AG04450 (cell line): ENCODE results near the gene SLC27A3. TPM values are rescaled to one million over a fixed set of nuclear protein-coding genes. Genes with fewer than 3 reads are reported as not detected.

Experiments used
- CTCF ChIA-PET: fragments of 300-600, 350-600 bp; formaldehyde crosslinking; extraction: SDS; loops from one replicate; lab custom pipeline; 2022; ENCODE audit warnings: antibody characterized with exemption, inconsistent platforms; lab: Charles Lee
- POLR2A ChIA-PET: fragments of 350-600 bp; formaldehyde crosslinking; extraction: SDS; loops from one replicate; lab custom pipeline; 2021; ENCODE audit warnings: antibody characterized with exemption, inconsistent platforms; lab: Yijun Ruan, JAX
- DNase-seq: peaks from one replicate; pipeline ENCODE4 v3.0.0-alpha.2; 2011; ENCODE audit warnings: low read depth, low spot score
- H3K27ac ChIP-seq: one replicate; pipeline ENCODE4 v1.5.1; 2012; ENCODE audit warnings: low read depth, low read length, control low read depth
- H3K27me3 ChIP-seq: one replicate; pipeline ENCODE4 v1.6.0; 2012; ENCODE audit warnings: low read length; ENCODE audit not compliant: control insufficient read depth, insufficient read depth
- H3K4me3 ChIP-seq: 2 replicates; pipeline ENCODE4 v1.5.1; 2011; ENCODE audit warnings: mild to moderate bottlenecking, low read depth, low read length, control low read depth
- H3K9me3 ChIP-seq: 2 replicates; pipeline ENCODE4 v1.5.1; 2012; ENCODE audit warnings: low read length; ENCODE audit not compliant: control insufficient read depth, insufficient read depth
- polyA plus RNA-seq: library from polyadenylated mRNA; depleted of rRNA; stranded (reverse); fragments of >200 nt; gene quantifications from 2 replicates; pipeline ENCODE4 v1.2.3, GENCODE V29; 2011
- TF ChIP-seq, protein P1 (sequence below): IDR thresholded peaks from 2 replicates; pipeline ENCODE4 v1.5.1; 2011; ENCODE audit warnings: low read depth, low read length, control low read depth, inconsistent platforms

Gene SLC27A3
- polyA plus RNA-seq, 1 experiment, result 9.9 TPM

GRCh38 chr1:153786038-153786790 lies 11.0 kb downstream of the SLC27A3 start:
- Histone ChIP-seq H3K4me3 (no peak overlapping the region), H3K27me3 (no peaks in the 10 kb centered on the region), H3K27ac (no peak overlapping the region), H3K9me3 (no peaks in the 10 kb centered on the region; the same call in 1 of the 2 replicates)
- ChIA-PET CTCF (interaction anchor here (0.6 kb wide), 1 partner anchor 323 kb away, joined by 3 read pairs; no protein-coding TSS in a partner anchor), POLR2A (no interaction called here)
- TF ChIP-seq, protein P1, sequence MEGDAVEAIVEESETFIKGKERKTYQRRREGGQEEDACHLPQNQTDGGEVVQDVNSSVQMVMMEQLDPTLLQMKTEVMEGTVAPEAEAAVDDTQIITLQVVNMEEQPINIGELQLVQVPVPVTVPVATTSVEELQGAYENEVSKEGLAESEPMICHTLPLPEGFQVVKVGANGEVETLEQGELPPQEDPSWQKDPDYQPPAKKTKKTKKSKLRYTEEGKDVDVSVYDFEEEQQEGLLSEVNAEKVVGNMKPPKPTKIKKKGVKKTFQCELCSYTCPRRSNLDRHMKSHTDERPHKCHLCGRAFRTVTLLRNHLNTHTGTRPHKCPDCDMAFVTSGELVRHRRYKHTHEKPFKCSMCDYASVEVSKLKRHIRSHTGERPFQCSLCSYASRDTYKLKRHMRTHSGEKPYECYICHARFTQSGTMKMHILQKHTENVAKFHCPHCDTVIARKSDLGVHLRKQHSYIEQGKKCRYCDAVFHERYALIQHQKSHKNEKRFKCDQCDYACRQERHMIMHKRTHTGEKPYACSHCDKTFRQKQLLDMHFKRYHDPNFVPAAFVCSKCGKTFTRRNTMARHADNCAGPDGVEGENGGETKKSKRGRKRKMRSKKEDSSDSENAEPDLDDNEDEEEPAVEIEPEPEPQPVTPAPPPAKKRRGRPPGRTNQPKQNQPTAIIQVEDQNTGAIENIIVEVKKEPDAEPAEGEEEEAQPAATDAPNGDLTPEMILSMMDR, result no peak
- no peak for DNase-seq

GRCh38 chr1:153789478-153790034 lies 14.3 kb downstream of the SLC27A3 start:
- Histone ChIP-seq H3K4me3 (no peak overlapping the region), H3K27ac (peak overlapping the region; percentile 99), H3K9me3 (peaks cover 4% of the 10 kb centered on the region; the same call in 1 of the 2 replicates), H3K27me3 (no peaks in the 10 kb centered on the region)
- TF ChIP-seq, protein P1, result no peak
- POLR2A ChIA-PET, result interaction anchor here (1.0 to 1.3 kb wide), 5 partner anchors 14 to 201 kb away, joined by 3 to 5 read pairs (median 4); partner anchors contain the start of genes CRTC2, GATAD2B, RPS27 and SLC27A3
- CTCF ChIA-PET, result interaction anchor here (1.1 to 1.5 kb wide), 2 partner anchors 197 to 217 kb away, joined by 3 to 7 read pairs; partner anchors contain the start of gene RAB13
- no peak for DNase-seq

DNA sequence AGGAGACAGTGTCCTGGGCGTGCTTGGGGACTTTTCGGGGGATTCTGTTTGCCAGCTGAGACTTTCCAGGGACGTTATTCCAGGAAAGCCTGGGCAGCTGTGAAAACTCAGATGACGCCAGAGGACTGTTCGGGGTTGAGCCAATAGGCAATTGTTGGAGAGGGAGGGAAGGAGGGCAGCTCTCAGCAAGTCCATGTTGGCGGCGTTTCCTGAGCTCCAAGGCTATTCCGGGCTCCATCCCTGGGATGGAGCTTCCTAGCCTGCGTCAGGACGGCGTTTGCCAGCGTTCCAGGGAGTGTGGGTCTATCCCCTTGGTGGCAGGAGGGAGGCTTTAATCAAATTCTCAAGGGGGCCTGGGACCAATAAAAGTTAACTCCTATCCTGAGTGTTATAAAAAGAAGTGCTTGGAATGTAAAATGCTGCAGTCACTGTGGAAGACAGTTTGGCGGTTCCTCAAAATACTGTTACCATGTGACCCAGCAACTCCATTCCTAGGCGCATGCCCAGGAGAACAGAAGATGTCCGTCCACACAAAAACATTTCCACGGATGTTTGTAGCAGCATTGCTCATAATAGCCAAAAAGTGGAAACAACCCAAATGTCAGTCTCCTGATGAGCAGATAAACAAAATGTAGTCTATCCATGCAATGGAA lies 15.2 kb downstream of the SLC27A3 start:
- TF ChIP-seq, protein P1, result no peak
- H3K27ac ChIP-seq, result peak overlapping the region; percentile 99
- POLR2A ChIA-PET, result interaction anchor here (1.0 to 1.3 kb wide), 5 partner anchors 15 to 200 kb away, joined by 3 to 5 read pairs (median 4); partner anchors contain the start of genes CRTC2, GATAD2B, RPS27 and SLC27A3
- H3K9me3 ChIP-seq, result peaks cover 4% of the 10 kb centered on the region; the same call in 1 of the 2 replicates
- peak; percentile 62 for DNase-seq
- no peaks in the 10 kb centered on the region for H3K27me3 ChIP-seq
- CTCF ChIA-PET, result interaction anchor here (1.1 to 3.0 kb wide), 4 partner anchors 156 to 218 kb away, joined by 3 to 10 read pairs (median 5); partner anchors contain the start of genes DENND4B and RAB13
- H3K4me3 ChIP-seq, result peak overlapping the region; percentile 41

- ChIA-PET CTCF (interaction anchor here (1.2 to 3.0 kb wide), 2 partner anchors 155 to 196 kb away, joined by 3 to 10 read pairs; partner anchors contain the start of gene DENND4B), POLR2A (interaction anchor here (1.2 to 1.9 kb wide), 4 partner anchors 176 to 199 kb away, joined by 3 to 9 read pairs (median 4); partner anchors contain the start of genes JTB and RPS27)
- H3K4me3 ChIP-seq, result peak overlapping the region; percentile 41
- TF ChIP-seq, protein P1, result no peak
- H3K27me3 ChIP-seq, result no peaks in the 10 kb centered on the region
- peaks cover 4% of the 10 kb centered on the region; the same call in 1 of the 2 replicates for H3K9me3 ChIP-seq
- H3K27ac ChIP-seq, result peak overlapping the region; percentile 99
- peak; percentile 85 for DNase-seq
Measured at GRCh38 chr1:153790966-153791647, 15.9 kb downstream of the SLC27A3 start.
